KMS-11 (cell line): ENCODE data around the gene CCSER1.

ENCODE experiments used
- H2AFZ ChIP-seq: fragments of 200-600 bp; sonication (generic); 2 replicates; pipeline ENCODE4 v1.6.1; 2016; ENCODE audit warnings: antibody characterized with exemption, mixed run types, low read depth
- H3K27ac ChIP-seq: fragments of 200-600 bp; sonication (generic); 2 replicates; pipeline ENCODE4 v1.6.1; 2016; ENCODE audit warnings: mild to moderate bottlenecking, mixed run types
- H3K27me3 ChIP-seq: fragments of 200-600 bp; sonication (generic); 2 replicates; pipeline ENCODE4 v1.6.1; 2017; ENCODE audit warnings: mild to moderate bottlenecking, low read depth, mixed run types, moderate library complexity; ENCODE audit not compliant: insufficient read depth
- H3K36me3 ChIP-seq: fragments of 200-600 bp; sonication (generic); 2 replicates; pipeline ENCODE4 v1.6.1; 2017; ENCODE audit warnings: mild to moderate bottlenecking, mixed run types; ENCODE audit not compliant: insufficient read depth
- H3K4me1 ChIP-seq: fragments of 200-600 bp; sonication (generic); 2 replicates; pipeline ENCODE4 v1.6.1; 2016; ENCODE audit warnings: mild to moderate bottlenecking, low read depth, mixed run types; ENCODE audit not compliant: poor library complexity, severe bottlenecking
- H3K4me2 ChIP-seq: fragments of 200-600 bp; sonication (generic); 2 replicates; pipeline ENCODE4 v1.7.0; 2016; ENCODE audit warnings: mild to moderate bottlenecking, mixed run types
- H3K4me3 ChIP-seq: fragments of 200-600 bp; sonication (generic); IDR thresholded peaks from 2 replicates; pipeline ENCODE4 v1.6.1; 2017; ENCODE audit warnings: low read depth, low read length, mixed read lengths; ENCODE audit not compliant: insufficient read depth
- H3K79me2 ChIP-seq: fragments of 200-600 bp; sonication (generic); 2 replicates; pipeline ENCODE4 v1.6.1; 2016; ENCODE audit warnings: low read depth, mixed run types; ENCODE audit not compliant: insufficient read depth
- H3K9ac ChIP-seq: fragments of 200-600 bp; sonication (generic); 2 replicates; pipeline ENCODE4 v1.6.1; 2016; ENCODE audit warnings: mild to moderate bottlenecking, mixed run types
- H4K20me1 ChIP-seq: fragments of 200-600 bp; sonication (generic); 2 replicates; pipeline ENCODE4 v1.6.1; 2016; ENCODE audit warnings: mild to moderate bottlenecking, mixed run types; ENCODE audit not compliant: insufficient read depth
- CTCF ChIP-seq: fragments of 200-600 bp; sonication (generic); conservative IDR thresholded peaks from 2 replicates; pipeline ENCODE4 v1.6.1; 2017; ENCODE audit warnings: low read depth, mild to moderate bottlenecking, antibody characterized with exemption, low read length, moderate library complexity, mixed read lengths

The CCSER1 gene

GRCh38 chr4:91513326-91513725 lies 1386.1 kb downstream of the CCSER1 start:
- H3K27me3 ChIP-seq = no peaks in the 10 kb centered on the region
- H3K4me3 ChIP-seq = no peak overlapping the region
- H3K79me2 ChIP-seq = no peaks in the 10 kb centered on the region
- no peaks in the 10 kb centered on the region for H3K36me3 ChIP-seq
- no peaks in the 10 kb centered on the region for H4K20me1 ChIP-seq
- no peak overlapping the region for H3K27ac ChIP-seq
- H3K4me1 ChIP-seq = no peaks in the 10 kb centered on the region
- no peak overlapping the region for H3K4me2 ChIP-seq
- no peak for TF ChIP-seq CTCF
- no peak overlapping the region for H3K9ac ChIP-seq
- no peak overlapping the region for H2AFZ ChIP-seq

DNA sequence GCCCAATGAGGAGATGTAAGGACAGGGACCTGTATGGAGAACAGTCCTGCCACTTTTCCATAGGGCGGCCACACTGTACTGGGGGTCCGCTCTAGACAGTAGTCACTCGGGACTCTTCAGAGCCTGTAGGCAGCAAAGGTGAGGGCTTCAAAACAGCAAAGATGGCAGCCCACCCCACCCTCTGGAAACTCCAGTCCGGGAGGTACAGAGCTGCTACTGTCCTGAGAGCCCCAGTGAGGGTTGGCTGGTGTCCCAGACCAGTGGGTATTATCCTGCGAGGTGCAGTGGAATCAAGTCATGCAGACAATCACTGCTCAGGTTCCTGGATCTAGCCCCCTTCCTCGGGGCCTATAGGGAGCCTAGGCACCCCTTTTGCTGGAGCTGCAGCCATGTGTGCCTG lies 1392.0 kb downstream of the CCSER1 start:
- no peaks in the 10 kb centered on the region for H3K27me3 ChIP-seq
- TF ChIP-seq CTCF = no peak

DNA sequence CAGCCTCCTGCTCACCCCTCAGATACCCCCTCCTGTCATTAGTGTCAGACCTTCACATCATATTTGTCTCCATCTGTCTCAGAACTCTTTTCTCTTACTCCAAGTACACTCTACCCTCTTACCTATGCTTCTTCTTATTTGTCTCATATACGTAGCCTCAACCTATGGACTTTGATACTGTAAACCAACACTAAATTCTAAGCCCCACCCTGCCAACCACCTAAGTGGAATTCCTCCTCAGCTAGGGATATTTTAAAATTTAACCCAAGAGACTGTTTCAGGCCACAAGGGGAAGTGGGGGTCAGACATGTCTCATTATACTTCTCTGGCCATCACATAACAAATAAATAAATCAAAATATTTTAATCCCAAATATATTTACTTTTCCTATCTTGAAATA lies 1398.4 kb downstream of the CCSER1 start:
- Histone ChIP-seq H4K20me1 (no peaks in the 10 kb centered on the region), H3K27ac (no peak overlapping the region), H3K9ac (no peak overlapping the region), H3K79me2 (no peaks in the 10 kb centered on the region), H3K27me3 (no peaks in the 10 kb centered on the region), H3K4me2 (no peak overlapping the region), H3K4me1 (no peaks in the 10 kb centered on the region), H3K4me3 (no peak overlapping the region), H3K36me3 (no peaks in the 10 kb centered on the region), H2AFZ (no peak overlapping the region)
- TF ChIP-seq CTCF = no peak

More for the DNA sequence above, 1392.0 kb downstream of the CCSER1 start:
- Histone ChIP-seq H2AFZ (no peak overlapping the region), H3K4me3 (no peak overlapping the region), H3K4me2 (no peak overlapping the region), H4K20me1 (no peaks in the 10 kb centered on the region), H3K9ac (no peak overlapping the region), H3K79me2 (no peaks in the 10 kb centered on the region), H3K36me3 (no peaks in the 10 kb centered on the region), H3K4me1 (no peaks in the 10 kb centered on the region), H3K27ac (no peak overlapping the region)

DNA sequence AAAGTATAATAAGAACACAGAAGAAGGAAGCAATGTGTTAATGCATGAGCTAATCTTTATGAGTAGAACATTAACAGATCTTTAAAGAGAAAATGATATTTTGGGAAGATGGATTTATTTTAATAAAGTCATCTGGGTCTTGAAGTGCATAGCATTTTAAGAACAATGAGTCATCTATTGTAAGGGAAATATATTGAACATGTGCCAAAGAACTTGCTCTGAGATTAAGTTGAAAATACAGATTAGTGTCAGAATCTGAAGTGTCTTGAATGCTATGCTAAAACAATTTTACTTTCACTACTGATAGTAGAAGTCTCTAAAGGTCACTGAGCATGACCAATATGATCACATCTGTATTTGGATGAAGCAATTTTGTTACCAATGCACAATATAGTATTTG lies 1399.9 kb downstream of the CCSER1 start:
- Histone ChIP-seq H2AFZ (no peak overlapping the region), H3K27me3 (no peaks in the 10 kb centered on the region), H3K27ac (no peak overlapping the region), H4K20me1 (no peaks in the 10 kb centered on the region), H3K9ac (no peak overlapping the region), H3K4me1 (no peaks in the 10 kb centered on the region), H3K36me3 (no peaks in the 10 kb centered on the region), H3K4me2 (no peak overlapping the region), H3K79me2 (no peaks in the 10 kb centered on the region), H3K4me3 (no peak overlapping the region)
- no peak for TF ChIP-seq CTCF
